CD4-positive, alpha-beta T cell treated with Interferon alpha-2 for 1 hour (primary cell): Measurements from ENCODE around the gene CCL14.
"Not testable (repeated sequence)": the region's sequence is repeated elsewhere in the genome, so short reads cannot be mapped to it uniquely, and the experiment has no call there.

Experiments used
- DNase-seq, 2 donors: peaks; one replicate each; pipeline ENCODE4 v3.0.0-alpha.2; 2020 to 2022

Gene CCL14

DNA sequence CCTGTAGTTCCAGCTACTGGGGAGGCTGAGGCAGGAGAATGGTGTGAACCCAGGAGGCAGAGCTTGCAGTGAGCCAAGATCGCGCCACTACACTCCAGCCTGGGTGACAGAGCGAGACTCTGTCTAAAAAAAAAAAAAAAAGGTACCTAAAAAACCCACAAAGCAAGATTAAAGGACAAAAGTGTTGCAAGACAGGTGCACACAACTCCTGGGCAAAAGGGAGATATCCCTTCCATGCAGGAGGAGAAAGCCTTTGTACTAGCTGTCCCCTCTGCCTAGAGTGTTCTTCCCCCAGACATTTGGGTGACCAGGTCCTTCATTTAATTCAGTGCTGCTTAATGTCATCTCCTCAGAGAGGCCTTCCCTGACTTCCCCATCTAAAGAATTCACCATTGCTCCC, 48.0 kb downstream of the CCL14 start:
- DNase-seq: not testable (repeated sequence)

DNA sequence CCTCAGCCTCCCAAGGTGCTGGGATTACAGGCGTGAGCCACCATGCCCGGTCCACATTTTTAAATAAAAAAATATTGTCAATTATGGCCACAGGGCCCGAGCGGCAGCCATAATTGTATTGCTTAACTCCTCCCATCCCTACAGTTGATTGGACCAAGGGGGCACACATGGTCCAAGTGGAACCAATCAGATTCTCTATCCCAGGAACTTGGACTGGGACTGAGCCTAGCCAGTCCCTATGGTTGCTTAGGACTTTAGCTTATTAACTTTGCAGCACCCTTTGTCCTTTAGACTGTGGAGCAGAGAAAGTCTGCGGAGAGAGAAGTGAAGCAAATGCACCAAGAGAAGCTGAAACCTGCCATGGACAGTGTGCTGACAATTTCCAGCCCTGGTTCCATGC, 50.5 kb downstream of the CCL14 start:
- no peak for DNase-seq

DNA sequence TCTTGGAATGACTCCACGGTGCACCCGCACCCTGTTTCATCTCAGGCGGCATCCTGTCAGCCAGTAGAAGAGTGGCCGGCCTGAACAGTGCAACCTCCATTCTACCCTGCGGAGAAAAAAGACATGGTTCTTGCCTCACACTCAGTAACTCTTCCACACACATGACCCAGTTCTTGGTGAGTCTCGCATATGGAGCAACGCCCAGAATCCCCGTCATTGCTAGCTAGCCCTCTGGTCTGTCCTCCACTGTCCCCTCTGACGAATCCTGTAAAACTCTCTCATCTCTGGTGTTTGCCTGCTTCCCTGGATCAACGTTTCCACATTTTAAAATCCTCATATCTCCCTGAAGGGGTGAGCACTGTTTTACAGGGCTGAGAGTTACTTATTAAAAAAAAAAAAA, 51.8 kb downstream of the CCL14 start:
- no peak for DNase-seq
